Peyer's patch (tissue), 4 donors: ENCODE data around the gene NOL8. TPM values are rescaled to one million over a fixed set of nuclear protein-coding genes. Genes with fewer than 3 reads are reported as not detected.

ENCODE experiments used
- DNase-seq, 3 donors: peaks; one replicate each; pipeline ENCODE4 v3.0.0-alpha.2; 2017 to 2019
- H3K27ac ChIP-seq, 4 donors: fragments of 200-600 bp; sonication (generic); one replicate each; pipeline ENCODE4 v1.5.1; 2016 to 2019
- H3K27me3 ChIP-seq, 2 donors: fragments of 200-600 bp; sonication (generic); one replicate each; pipeline ENCODE4 v1.5.1; 2019
- H3K36me3 ChIP-seq, 3 donors: fragments of 200-600 bp; sonication (generic); one replicate each; pipeline ENCODE4 v1.5.1; 2016 to 2019
- H3K4me1 ChIP-seq, 4 donors: fragments of 200-600 bp; sonication (generic); one replicate each; pipeline ENCODE4 v1.5.1; 2016 to 2019
- H3K4me3 ChIP-seq, 4 donors: fragments of 200-600 bp; sonication (generic); 1 replicate in 3 of 4; 2 replicates in 1 of 4; pipeline ENCODE4 v1.5.1; 2016 to 2019; ENCODE audit warnings: mild to moderate bottlenecking in 1 of 4
- H3K9me3 ChIP-seq, 4 donors: fragments of 200-600 bp; sonication (generic); one replicate each; pipeline ENCODE4 v1.5.1; 2016 to 2019; ENCODE audit warnings: mild to moderate bottlenecking in 1 of 4
- CTCF ChIP-seq, 6 experiments: fragments of 450-650 bp in 4 of 6; fragments of 200-600 bp in 2 of 6; sonication (generic) in 1 of 6; IDR thresholded peaks; one replicate each; pipeline ENCODE4 v1.5.1; 2017 to 2019; ENCODE audit warnings: antibody characterized with exemption in 6 of 6, mild to moderate bottlenecking in 3 of 6, moderate library complexity in 1 of 6
- POLR2A ChIP-seq, 2 donors: fragments of 450-650 bp; IDR thresholded peaks; one replicate each; pipeline ENCODE4 v1.5.1; 2017; ENCODE audit warnings: antibody characterized with exemption in 2 of 2, mild to moderate bottlenecking in 2 of 2, moderate library complexity in 2 of 2
- total RNA-seq, 4 donors: library from RNA; depleted of rRNA; stranded (reverse); fragments of >200 nt; gene quantifications; one replicate each; pipeline ENCODE4 v1.1.0, GENCODE V29; 2016

NOL8 gene
- total RNA-seq, 4 donors from 2014 or later: 25.8 to 94.1 (median 31.3) TPM

GRCh38 chr9:92265154-92265553, 60.0 kb downstream of the NOL8 start:
- no peaks in the 10 kb centered on the region for H3K27me3 ChIP-seq
- H3K4me3 ChIP-seq: no peak overlapping the region
- H3K36me3 ChIP-seq: peaks cover 0 to 98% (median 0%) of the 10 kb centered on the region in 3 donors
- no peaks in the 10 kb centered on the region for H3K9me3 ChIP-seq
- DNase-seq: peak in 1 of 3 donors; percentile 51
- H3K27ac ChIP-seq: no peak overlapping the region
- TF ChIP-seq POLR2A (IDR thresholded peaks at IDR 0.05) (no peak), CTCF (IDR thresholded peaks at IDR 0.05) (no peak)
- no peaks in the 10 kb centered on the region for H3K4me1 ChIP-seq

GRCh38 chr9:92263131-92263530, 62.0 kb downstream of the NOL8 start:
- Histone ChIP-seq H3K4me1 (no peaks in the 10 kb centered on the region), H3K4me3 (no peak overlapping the region), H3K27ac (no peak overlapping the region), H3K9me3 (no peaks in the 10 kb centered on the region), H3K27me3 (no peaks in the 10 kb centered on the region), H3K36me3 (peaks cover 0 to 98% (median 0%) of the 10 kb centered on the region in 3 donors)
- TF ChIP-seq CTCF (IDR thresholded peaks at IDR 0.05) (no peak), POLR2A (IDR thresholded peaks at IDR 0.05) (no peak)
- no peak for DNase-seq

GRCh38 chr9:92257327-92257726, 67.8 kb downstream of the NOL8 start:
- Histone ChIP-seq H3K4me3 (no peak overlapping the region), H3K27ac (no peak overlapping the region), H3K36me3 (peaks cover 0 to 99% (median 0%) of the 10 kb centered on the region in 3 donors), H3K27me3 (no peaks in the 10 kb centered on the region), H3K4me1 (no peaks in the 10 kb centered on the region), H3K9me3 (no peaks in the 10 kb centered on the region)
- TF ChIP-seq POLR2A (IDR thresholded peaks at IDR 0.05) (no peak), CTCF (IDR thresholded peaks at IDR 0.05) (no peak)
- no peak for DNase-seq

GRCh38 chr9:92254381-92255337, 70.5 kb downstream of the NOL8 start:
- TF ChIP-seq CTCF (IDR thresholded peaks at IDR 0.05): no peak
- no peak for TF ChIP-seq POLR2A (IDR thresholded peaks at IDR 0.05)
- Histone ChIP-seq H3K4me1 (no peaks in the 10 kb centered on the region), H3K27ac (no peak overlapping the region), H3K27me3 (no peaks in the 10 kb centered on the region), H3K9me3 (no peaks in the 10 kb centered on the region), H3K4me3 (no peak overlapping the region), H3K36me3 (peaks cover 0 to 98% (median 0%) of the 10 kb centered on the region in 3 donors)
- DNase-seq: no peak

GRCh38 chr9:92253656-92254055, 71.5 kb downstream of the NOL8 start:
- Histone ChIP-seq H3K36me3 (peaks cover 0 to 98% (median 0%) of the 10 kb centered on the region in 3 donors), H3K9me3 (no peaks in the 10 kb centered on the region)

More at GRCh38 chr9:92253656-92254055, 71.5 kb downstream of the NOL8 start:
- H3K4me1 ChIP-seq: no peaks in the 10 kb centered on the region
- TF ChIP-seq POLR2A (IDR thresholded peaks at IDR 0.05) (no peak), CTCF (IDR thresholded peaks at IDR 0.05) (no peak)
- no peaks in the 10 kb centered on the region for H3K27me3 ChIP-seq
- no peak for DNase-seq
- H3K4me3 ChIP-seq: no peak overlapping the region
- no peak overlapping the region for H3K27ac ChIP-seq
